A673 (cell line): ENCODE results near the gene POMC. TPM values are rescaled to one million over a fixed set of nuclear protein-coding genes. Genes with fewer than 3 reads are reported as not detected.

Source experiments
- BruUV-seq: library from RNA; stranded (reverse); fragments of 400-500 nt; replicated peaks from 2 replicates; lab custom pipeline; 2021; lab: Mats Ljungman, UMichigan
- CTCF ChIA-PET: fragments of 300-600 bp; sonication (Branson Sonifier 250); formaldehyde crosslinking; loops from one replicate; lab custom pipeline; 2022; ENCODE audit warnings: antibody characterized with exemption; lab: Charles Lee
- POLR2A ChIA-PET: fragments of 300-600 bp; sonication (Branson Sonifier 250); formaldehyde crosslinking; loops from one replicate; lab custom pipeline; 2022; ENCODE audit warnings: antibody characterized with exemption; ENCODE audit not compliant: low non-redundant PET; lab: Charles Lee
- DNase-seq: peaks from one replicate; pipeline ENCODE4 v3.0.0-alpha.2; 2015; ENCODE audit warnings: low spot score
- H3K27ac ChIP-seq: fragments of 200-600 bp; sonication (generic); 2 replicates; pipeline ENCODE4 v1.5.1; 2016; ENCODE audit warnings: mixed run types, low read depth, mild to moderate bottlenecking, mixed read lengths, antibody characterized with exemption, low read length; ENCODE audit not compliant: poor library complexity, severe bottlenecking
- H3K27me3 ChIP-seq: fragments of 200-600 bp; sonication (generic); replicated peaks from 2 replicates; pipeline ENCODE4 v1.6.1; 2017; ENCODE audit warnings: mixed run types, low read depth, mild to moderate bottlenecking, mixed read lengths, antibody characterized with exemption, low read length; ENCODE audit not compliant: insufficient read depth, poor library complexity
- H3K36me3 ChIP-seq: fragments of 200-600 bp; sonication (generic); 2 replicates; pipeline ENCODE4 v1.6.1; 2016; ENCODE audit warnings: mixed run types, mild to moderate bottlenecking, mixed read lengths, antibody characterized with exemption, low read length; ENCODE audit not compliant: insufficient read depth, poor library complexity, severe bottlenecking
- H3K4me1 ChIP-seq: fragments of 200-600 bp; sonication (generic); 2 replicates; pipeline ENCODE4 v1.6.1; 2017; ENCODE audit warnings: mixed run types, mild to moderate bottlenecking, mixed read lengths, antibody characterized with exemption, low read length; ENCODE audit not compliant: insufficient read depth, poor library complexity, severe bottlenecking
- H3K4me3 ChIP-seq: fragments of 200-600 bp; sonication (generic); 2 replicates; pipeline ENCODE4 v1.5.1; 2016; ENCODE audit warnings: low read depth, mixed run types, mild to moderate bottlenecking, mixed read lengths, low read length; ENCODE audit not compliant: poor library complexity, severe bottlenecking
- H3K9me3 ChIP-seq: fragments of 200-600 bp; sonication (generic); 2 replicates; pipeline ENCODE4 v1.6.1; 2016; ENCODE audit warnings: mixed run types, low read depth, mild to moderate bottlenecking, mixed read lengths, antibody characterized with exemption, low read length; ENCODE audit not compliant: poor library complexity, severe bottlenecking
- EZH2 ChIP-seq: fragments of 200-600 bp; sonication (generic); IDR thresholded peaks from 2 replicates; pipeline ENCODE4 v1.6.1; 2017; ENCODE audit warnings: borderline replicate concordance, low read depth, mild to moderate bottlenecking, mixed read lengths, antibody characterized with exemption, low read length; ENCODE audit not compliant: poor library complexity, severe bottlenecking
- intact Hi-C: fragments of 100-400 bp; cut with micrococcal nuclease; formaldehyde crosslinking; loops from one replicate; pipeline ENCODE4 v1.10.0; 2022; ENCODE audit not compliant: unreplicated experiment
- total RNA-seq: library from RNA; stranded (reverse); gene quantifications from 2 replicates; pipeline ENCODE4 v1.2.3, GENCODE V29; 2021

The POMC gene
- total RNA-seq, 1 experiment from 2014 or later = not detected

DNA sequence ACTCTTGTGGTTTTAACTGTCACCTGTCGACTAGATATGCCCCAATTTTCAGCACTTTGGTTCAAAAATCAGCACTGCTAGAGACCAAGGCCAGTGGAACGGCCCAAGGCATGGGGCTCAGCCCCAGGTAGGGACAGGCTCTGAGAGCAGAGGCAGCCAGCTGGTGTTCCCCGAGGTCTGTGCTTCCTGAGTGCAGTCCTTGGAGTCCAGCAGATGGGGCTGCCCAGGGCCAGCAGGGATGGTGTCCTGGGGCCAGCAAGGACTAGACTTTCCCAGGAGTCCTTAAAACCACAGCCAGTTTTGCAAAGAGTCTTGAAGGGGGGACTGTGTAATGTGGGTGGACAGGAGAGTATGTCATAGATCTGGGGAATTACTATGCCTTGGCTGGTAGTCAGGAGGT lies 56.3 kb downstream of the POMC start:
- intact Hi-C loops = no loop called here
- Histone ChIP-seq H3K4me3 (no peak overlapping the region), H3K27ac (no peak overlapping the region), H3K36me3 (no peaks in the 10 kb centered on the region), H3K9me3 (no peaks in the 10 kb centered on the region), H3K27me3 (peaks cover 20% of the 10 kb centered on the region), H3K4me1 (no peaks in the 10 kb centered on the region)
- ChIA-PET CTCF (no interaction called here), POLR2A (no interaction called here)
- no peak for TF ChIP-seq EZH2
- no peak for DNase-seq
- no TSS peak for BruUV-seq

Other genes starting within 250 kb of the POMC start
- gene ADCY3, start 248.3 kb downstream of the POMC start, total RNA-seq = 37.3 and 42.2 TPM in 2 replicates
- 4.4 and 6.7 TPM in 2 replicates for gene DNAJC27, start 196.6 kb downstream of the POMC start, total RNA-seq
- gene EFR3B, start 126.5 kb downstream of the POMC start, total RNA-seq = 0.76 and 1.0 TPM in 2 replicates
- gene DNMT3A, start 173.3 kb upstream of the POMC start, total RNA-seq = 109 and 123 TPM in 2 replicates